SK-MEL-5 (cell line): Measurements from ENCODE around the gene ATL3. TPM values are rescaled to one million over a fixed set of nuclear protein-coding genes. Genes with fewer than 3 reads are reported as not detected.
"Not testable (repeated sequence)": the region's sequence is repeated elsewhere in the genome, so short reads cannot be mapped to it uniquely, and the experiment has no call there.

ENCODE experiments used
- DNase-seq: peaks from one replicate; pipeline ENCODE4 v3.0.0-alpha.2; 2016; ENCODE audit warnings: low read depth, low spot score
- in situ Hi-C: cut with HindIII; loops from 2 replicates; pipeline ENCODE4 v1.10.0; 2016; ENCODE audit warnings: low sequenced_read_pairs, high pct_unique_total_duplicates, low pct_unique_long_range_greater_than_20kb
- total RNA-seq: library from RNA; depleted of rRNA; stranded (reverse); fragments of >200 nt; shearing (Covaris generic); gene quantifications from 2 replicates; pipeline ENCODE4 v1.2.3, GENCODE V29; 2014

ATL3 gene
- total RNA-seq, 1 experiment from 2014 or later = 44.0 TPM

DNA sequence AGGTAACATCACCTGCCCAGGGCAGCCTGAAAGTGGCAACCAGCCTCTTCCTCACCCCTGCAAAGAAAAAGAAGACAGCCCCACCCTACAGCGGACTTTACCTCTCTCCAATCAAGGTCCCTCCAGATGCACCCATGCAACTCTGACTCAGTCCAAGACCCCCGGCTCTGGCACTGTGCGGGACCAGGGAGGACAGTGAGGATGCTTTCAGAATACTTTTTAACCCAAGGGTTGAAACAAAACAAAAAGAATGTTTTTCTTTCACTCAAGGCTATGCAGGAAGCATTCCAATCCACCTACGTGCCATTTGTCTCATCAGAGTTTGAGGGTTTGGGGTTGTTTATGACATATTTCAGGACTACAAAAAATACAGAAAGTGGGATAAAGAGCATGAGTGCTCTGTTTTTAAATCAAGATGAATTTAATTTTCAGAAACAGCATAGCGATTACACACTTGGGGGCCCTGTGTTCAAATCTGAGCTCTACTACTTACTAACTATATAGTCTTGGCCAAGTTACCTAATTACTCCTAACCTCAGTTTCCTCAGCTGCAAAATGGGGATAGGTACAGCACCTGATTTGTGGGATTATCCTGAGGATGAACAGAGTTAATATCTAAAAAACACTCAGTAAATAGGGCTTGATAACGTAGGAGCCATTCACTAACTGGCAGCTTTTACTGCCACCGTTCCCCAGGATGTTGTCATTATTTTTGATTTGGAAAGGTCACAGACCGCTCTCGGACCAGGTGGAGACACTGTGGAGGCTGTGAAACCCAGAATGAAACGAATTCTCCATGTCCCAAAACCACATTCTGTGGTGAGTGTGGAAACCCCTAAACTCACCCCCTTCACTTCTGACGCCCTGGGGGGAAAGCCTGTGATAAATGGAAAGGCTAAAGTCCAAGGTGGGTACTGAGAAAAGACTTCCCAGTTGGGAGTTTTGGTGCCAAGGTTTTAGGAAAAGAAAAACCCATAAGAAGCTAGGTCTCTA, 62.5 kb downstream of the ATL3 start:
- in situ Hi-C loops = no loop called here
- no peak for DNase-seq

DNA sequence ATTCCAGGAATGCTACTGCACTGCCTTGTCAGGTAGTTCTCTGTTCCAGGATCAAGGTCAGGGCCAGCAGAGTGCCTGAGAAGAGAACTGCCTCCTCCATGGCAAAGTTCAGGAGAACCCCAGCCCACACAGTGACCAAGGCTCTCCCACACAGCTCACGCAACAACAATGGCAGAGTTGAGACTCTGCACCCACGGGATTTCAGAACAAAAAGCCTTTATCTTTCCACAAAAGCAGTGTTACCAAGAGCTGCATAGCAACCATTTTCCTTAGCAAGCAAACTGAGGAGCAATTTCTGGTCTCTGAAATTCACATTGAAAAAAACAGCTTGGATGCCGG, 68.0 kb downstream of the ATL3 start:
- in situ Hi-C loops = no loop called here
- DNase-seq = peak; percentile 86

DNA sequence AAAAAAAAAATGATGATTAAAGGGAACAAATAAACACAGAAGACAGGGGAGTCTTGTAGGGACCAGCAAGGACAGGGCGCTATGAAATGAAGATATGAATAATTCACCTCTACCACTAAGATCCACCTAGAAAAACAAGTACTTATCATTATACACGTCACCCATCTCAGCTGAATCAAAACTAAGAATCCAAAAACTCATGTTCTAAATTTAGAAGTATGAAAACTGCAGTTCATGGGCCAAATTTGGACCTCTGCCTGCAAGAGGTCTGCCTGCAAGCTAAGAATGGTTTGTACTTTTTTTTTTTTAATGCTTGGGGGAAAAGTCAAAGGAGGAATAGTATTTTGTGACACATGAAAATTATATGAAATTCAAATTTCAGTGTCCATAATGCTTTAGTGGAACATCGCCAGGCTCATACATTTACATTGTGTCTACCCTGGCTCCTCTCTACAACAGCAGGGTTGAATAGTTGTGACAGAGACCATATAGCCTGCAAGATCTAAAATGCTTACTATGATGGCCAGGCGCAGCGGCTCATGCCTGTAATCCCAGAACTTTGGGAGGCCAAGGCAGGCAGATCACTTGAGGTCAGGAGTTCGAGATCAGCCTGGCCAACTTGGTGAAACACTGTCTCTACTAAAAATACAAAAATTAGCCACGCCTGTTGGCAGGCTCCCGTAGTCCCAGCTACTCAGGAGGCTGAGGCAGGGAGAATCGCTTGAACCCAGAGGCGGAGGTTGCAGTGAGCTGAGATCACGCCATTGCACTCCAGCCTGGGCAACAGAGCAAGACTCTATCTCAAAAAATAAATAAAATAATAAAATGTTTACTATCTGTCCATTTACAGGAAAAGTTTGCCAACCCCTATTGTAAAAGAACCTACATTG, 68.6 kb downstream of the ATL3 start:
- in situ Hi-C loops, DNase-seq: not testable (repeated sequence)

DNA sequence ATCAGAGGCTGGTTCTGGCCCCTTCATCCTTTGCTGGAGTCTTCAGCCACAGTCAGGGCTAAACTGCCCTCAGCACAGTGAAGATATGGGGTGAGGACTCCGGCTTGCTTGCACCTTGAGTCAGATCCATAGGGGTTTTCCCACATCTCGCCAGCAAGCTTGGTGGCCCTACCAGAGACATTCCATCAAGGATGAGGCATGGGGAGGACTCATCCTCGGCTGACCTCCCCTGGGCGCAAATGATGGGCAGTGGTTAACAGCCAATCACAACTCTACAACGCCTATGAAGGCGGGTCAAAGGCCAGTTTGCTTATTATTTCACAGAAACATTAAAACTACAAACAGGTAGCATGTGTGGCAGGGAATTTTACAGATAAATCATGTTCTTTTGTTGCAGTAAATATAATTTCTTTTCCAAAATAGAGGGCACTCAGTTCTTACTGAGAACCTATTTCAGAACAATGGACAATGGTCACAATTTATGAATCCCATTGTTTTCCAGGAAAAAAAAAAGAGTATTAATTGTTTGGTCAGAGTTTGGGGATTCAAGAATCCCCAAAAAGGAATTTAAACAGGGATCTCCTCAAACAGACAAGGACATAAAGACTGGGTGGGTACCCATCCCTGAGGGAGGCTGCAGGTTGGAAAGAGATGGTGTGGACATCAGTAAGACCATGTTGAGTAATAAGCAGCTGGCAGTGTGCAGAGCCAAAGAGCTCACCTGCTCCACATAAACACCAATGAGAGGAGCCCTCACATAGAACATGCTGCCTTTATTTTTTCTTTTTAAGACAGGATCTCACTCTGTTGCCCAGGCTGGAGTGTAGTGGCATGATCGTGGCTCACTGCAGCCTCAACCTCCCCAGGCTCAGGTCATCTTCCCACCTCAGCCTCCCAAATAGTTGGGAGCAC, 71.7 kb downstream of the ATL3 start:
- DNase-seq = no peak
- in situ Hi-C loops = no loop called here

DNA sequence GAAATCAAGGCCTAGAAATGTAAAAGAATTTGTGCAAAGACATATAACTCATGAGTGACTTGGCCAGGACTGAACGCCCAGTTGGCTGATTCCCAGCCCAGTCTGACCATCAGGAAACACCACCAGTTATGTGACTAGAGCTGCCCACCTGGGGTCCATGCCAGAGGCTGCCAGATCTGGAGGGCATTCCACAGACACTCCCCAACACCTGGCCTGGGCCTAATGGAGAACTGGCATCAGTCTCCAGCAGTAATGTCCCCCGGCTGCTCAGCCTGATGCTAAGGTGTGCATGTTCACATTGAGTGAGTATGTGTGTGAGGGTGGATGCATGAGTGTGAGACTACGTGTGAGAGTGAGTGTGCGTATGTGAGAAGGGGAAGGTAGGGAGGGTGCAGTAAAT, 72.6 kb downstream of the ATL3 start:
- DNase-seq = no peak
- in situ Hi-C loops = no loop called here

DNA sequence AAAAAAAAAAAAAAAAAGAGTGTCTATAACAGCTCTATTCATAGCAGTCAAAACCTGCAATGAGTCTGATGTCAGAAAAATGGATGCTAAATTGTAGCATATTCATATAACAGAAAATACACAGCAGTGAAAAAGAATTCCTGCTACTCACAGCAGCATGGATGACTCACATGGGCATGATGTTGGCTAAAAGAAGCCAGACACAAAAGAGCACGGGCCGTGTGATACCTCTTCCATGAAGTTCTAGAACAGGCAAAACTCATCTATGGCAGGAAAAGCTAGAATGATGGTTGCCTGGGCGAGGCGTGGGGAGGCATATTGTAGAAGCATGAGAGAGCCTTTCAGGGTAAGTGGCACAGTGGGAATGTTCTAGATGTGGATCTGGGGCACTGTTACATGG, 75.9 kb downstream of the ATL3 start:
- in situ Hi-C loops = no loop called here
- peak; percentile 26 for DNase-seq

DNA sequence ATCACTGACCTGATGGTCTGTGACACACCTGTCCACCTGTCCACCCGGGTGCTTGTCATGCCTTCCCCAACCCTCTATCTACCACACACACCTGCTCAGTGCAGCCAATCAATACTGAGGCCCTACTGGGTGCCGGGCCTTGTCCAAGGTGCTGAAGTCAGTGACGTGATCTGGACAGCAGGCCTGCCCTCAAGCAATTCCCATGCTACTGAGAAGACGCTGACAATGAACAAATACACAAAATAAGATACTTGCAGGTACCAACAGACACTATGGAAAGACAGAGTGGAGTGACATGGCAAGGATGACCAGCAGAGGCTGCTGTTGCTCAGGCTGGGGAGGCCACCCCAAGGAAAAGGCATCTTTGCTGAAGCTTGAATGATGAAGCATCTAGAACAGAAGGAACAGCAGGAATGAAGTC, 78.2 kb downstream of the ATL3 start:
- DNase-seq = peak; percentile 59
- in situ Hi-C loops = no loop called here

DNA sequence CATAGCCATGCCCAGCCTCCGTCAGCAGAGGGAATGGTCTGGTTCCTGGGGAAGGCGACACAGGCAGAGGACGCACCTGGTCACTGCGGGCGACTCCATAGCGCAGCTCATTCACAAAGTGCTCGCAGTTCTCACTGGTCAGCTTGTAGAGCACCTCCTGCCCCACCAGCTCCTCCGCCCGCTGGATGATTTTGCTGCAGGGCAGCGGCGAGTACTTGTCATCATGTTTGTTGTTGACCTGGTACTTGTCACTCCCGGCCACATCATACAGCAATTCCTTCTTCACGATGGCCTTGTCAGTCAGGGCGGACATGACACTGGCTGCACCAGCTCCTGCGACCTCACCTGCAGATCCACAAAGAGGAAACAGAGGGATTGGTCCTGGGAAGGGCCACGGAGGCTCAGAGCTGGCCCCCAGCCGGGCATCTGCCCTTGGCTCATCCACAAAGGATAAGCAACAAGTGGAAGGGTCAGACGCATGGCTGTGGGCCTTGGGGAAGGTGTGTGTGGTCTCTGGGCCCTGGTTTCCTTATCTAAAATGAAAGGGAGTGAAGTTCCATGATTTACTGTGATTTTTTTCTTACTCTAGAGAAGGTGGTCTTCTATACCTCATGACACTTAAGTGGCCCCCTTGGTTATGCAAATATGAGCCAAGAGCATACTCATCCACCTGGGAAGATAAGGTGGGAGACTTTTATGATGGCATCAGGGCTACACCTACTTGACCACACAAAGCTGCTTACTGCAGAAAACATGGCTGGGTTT, 81.0 kb downstream of the ATL3 start:
- DNase-seq = no peak
- in situ Hi-C loops = no loop called here

DNA sequence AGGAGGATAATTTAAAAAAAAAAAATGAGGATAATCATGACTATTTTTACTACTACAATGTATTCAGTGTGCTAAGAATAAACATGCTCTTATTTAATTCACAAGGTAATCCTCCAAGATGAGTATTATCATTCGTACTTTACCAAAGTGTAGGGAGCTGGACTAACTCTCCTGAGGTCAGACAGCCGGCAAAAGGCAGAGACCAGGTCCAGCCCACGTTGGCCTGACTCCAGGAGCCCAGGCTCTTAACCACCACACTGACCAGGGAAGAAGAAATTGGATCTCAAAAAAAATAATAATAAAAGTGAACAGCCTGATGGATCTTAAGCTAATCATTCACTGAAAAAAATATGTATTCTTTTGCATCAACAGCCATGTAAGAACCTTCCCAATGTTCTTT, 82.2 kb downstream of the ATL3 start:
- DNase-seq = no peak
- in situ Hi-C loops = no loop called here

DNA sequence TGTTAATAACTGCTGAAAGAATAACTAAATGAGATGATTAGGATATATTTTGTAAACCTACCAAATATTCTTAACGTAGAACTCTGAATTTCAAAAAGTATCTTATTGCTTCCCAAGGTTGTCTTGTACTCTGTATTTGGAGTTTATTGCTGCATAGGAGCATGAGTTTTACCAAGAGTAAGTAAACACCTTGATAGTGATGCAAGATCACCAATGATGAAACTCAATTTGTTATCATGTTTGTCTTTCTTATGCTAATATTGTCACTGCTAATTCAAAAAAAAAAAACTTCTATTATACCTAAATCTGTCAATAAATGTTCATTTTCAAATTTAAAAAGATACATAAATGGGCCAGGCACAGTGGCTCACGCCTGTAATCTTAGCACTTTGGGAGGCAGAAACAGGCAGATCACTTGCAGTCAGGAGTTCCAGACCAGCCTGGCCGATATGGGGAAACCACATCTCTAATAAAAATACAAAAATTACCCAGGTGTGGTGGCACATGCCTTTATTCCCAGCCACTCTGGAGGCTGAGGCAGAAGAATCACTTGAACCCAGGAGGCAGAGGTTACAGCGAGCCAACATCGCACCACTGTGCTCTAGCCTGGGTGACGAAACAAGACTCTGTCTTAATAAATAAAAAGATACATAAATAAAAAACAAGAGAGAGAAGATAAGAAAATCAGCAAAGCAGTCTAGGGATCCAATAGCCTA, 84.6 kb downstream of the ATL3 start:
- in situ Hi-C loops = no loop called here
- no peak for DNase-seq

DNA sequence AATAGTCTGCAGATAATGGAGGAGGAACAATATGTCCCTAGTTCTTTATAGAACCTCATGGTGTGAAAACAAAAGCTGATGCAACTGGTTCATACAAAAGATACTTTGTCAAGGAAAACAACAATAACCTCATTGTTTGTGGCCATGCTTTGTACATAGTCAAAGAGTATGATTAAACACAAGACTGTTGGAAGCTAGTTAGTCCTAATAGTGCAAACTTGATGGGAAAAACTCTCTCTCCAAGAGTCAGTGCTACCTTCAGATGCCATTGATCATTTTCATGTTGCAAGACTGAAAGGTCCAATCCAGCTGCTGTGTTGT, 87.9 kb downstream of the ATL3 start:
- in situ Hi-C loops = no loop called here
- DNase-seq = peak; percentile 79

DNA sequence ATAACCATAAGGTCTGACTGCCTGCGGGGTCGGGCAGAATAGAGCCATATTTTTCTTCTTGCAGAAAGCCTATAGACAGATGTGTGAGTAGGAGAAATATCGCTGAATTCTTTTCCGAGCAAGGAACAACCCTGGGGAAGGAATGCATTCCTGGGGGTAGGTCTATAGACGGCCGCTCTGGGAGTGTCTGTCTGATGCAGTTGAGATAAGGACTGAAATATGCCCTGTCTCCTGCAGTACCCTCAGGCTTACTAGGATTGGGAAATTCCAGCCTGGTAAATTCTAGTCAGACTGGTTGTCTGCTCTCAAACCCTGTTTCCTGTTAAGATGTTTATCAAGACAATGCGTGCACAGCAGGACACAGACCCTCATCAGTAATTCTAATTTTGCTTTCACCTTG, 90.0 kb downstream of the ATL3 start:
- in situ Hi-C loops = not testable (repeated sequence)

DNA sequence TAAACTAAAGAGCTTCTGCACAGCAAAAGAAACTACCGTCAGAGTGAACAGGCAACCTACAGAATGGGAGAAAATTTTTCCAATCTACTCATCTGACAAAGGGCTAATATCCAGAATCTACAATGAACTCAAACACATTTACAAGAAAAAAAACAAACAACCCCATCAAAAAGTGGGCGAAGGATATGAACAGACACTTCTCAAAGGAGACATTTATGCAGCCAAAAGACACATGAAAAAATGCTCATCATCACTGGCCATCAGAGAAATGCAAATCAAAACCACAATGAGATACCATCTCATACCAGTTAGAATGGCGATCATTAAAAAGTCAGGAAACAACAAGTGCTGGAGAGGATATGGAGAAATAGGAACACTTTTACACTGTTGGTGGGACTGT, 92.3 kb downstream of the ATL3 start:
- in situ Hi-C loops = not testable (repeated sequence)

More for the DNA sequence above, 90.0 kb downstream of the ATL3 start:
- not testable (repeated sequence) for DNase-seq

DNA sequence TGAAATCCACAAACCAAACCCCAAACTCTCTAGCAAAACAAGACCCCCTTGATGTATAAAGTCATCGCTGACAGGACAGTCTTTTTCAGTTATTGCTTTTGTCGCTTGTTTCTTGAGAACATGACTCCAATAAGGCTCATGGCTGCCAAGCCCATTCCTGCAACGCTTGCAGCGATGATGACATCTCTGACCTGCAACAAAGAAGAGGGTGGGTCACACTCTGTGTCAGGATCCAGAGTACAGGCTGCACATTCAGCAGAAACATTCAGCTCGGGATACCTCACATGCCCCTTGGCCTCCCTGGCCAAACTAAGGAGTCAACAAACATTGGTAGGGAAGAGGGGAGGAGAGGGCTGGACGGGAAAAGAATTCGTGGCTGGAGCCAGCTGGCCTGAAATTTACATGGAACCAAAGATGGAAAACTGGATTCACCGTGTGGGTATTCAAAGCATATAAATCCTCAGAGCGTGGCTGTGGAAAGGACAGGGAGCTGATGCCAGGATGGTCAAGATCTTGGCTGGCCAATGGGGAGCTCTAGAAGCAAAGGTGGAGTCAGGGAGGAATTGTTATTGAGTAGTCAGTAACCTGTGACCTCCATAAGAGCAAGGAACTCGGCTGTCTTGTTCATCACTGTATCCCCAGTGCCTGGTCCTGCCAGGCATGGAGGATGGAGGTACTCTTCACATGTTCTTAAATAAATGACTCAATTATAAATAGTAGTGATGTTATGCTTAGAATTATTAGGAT, 96.1 kb downstream of the ATL3 start:
- in situ Hi-C loops = no loop called here
- DNase-seq = no peak

More for the DNA sequence above, 92.3 kb downstream of the ATL3 start:
- DNase-seq = not testable (repeated sequence)
